Activated CD4-positive, alpha-beta T cell treated with anti-CD3 and anti-CD28 coated beads for 36 hours (primary cell): ENCODE data around the gene ZNF865. TPM values are rescaled to one million over a fixed set of nuclear protein-coding genes. Genes with fewer than 3 reads are reported as not detected.
"Not testable (repeated sequence)": the region's sequence is repeated elsewhere in the genome, so short reads cannot be mapped to it uniquely, and the experiment has no call there.

ENCODE experiments used
- ATAC-seq: fragments of 200-7000 bp; cut with Tn5 transposase; one replicate; pipeline ENCODE4 v1.10.0; 2021; ENCODE audit warnings: mild to moderate bottlenecking, moderate library complexity
- CTCF ChIA-PET: fragments of 350-600 bp; sonication (Branson Sonifier 250); formaldehyde crosslinking; loops from one replicate; lab custom pipeline; 2021; ENCODE audit warnings: antibody characterized with exemption; lab: Charles Lee
- POLR2A ChIA-PET: fragments of 350-600 bp; sonication (Branson Sonifier 250); formaldehyde crosslinking; loops from one replicate; lab custom pipeline; 2021; ENCODE audit warnings: antibody characterized with exemption, inconsistent platforms; lab: Charles Lee
- DNase-seq: peaks from one replicate; pipeline ENCODE4 v3.0.0-alpha.2; 2020
- H3K27ac Mint-ChIP-seq: one replicate; pipeline ENCODE4 v1.8.0; 2021; ENCODE audit warnings: mixed read lengths
- H3K27me3 Mint-ChIP-seq: one replicate; pipeline ENCODE4 v1.8.0; 2021; ENCODE audit warnings: mixed read lengths
- H3K36me3 Mint-ChIP-seq: one replicate; pipeline ENCODE4 v1.8.0; 2021; ENCODE audit warnings: low read depth, mixed read lengths
- H3K4me1 Mint-ChIP-seq: one replicate; pipeline ENCODE4 v1.8.0; 2021; ENCODE audit warnings: mixed read lengths
- H3K4me3 Mint-ChIP-seq: one replicate; pipeline ENCODE4 v1.8.0; 2021; ENCODE audit warnings: mild to moderate bottlenecking, moderate library complexity, mixed read lengths
- H3K9me3 Mint-ChIP-seq: one replicate; pipeline ENCODE4 v1.8.0; 2021; ENCODE audit warnings: low read depth, mixed read lengths
- intact Hi-C, 2 experiments: fragments of 100-400 bp; cut with DNase I in 1 of 2; cut with micrococcal nuclease in 1 of 2; formaldehyde crosslinking; loops; one replicate each; pipeline versions ENCODE4 v1.14.2 to v1.15.1; 2022 to 2024; cut with DNase I, micrococcal nuclease
- total RNA-seq, 2 experiments: library from RNA; stranded (reverse); gene quantifications; one replicate each; pipeline ENCODE4 v1.2.3, GENCODE V29; 2021

ZNF865 gene
- total RNA-seq, 2 experiments from 2014 or later, result 11.4 to 12.1 TPM

GRCh38 chr19:55579766-55580621 lies 25.5 kb upstream of the ZNF865 start:
- intact Hi-C loops, result loop anchor here (1.0 to 5.0 kb wide), 8 partner anchors 19 to 103 kb away; partner anchors contain the start of genes FIZ1 (in 2 of the 2), EPN1 (in 1 of the 2), ZNF580 (in 1 of the 2) and ZNF581 (in 1 of the 2)
- CTCF ChIA-PET, result interaction anchor here (0.5 to 1.8 kb wide), 2 partner anchors 14 to 60 kb away, joined by 4 to 6 read pairs; no protein-coding TSS in a partner anchor
- ATAC-seq (peak; percentile 43), DNase-seq (peak; percentile 39)
- POLR2A ChIA-PET, result interaction anchor here (2.0 kb wide), 1 partner anchor 19 kb away, joined by 6 read pairs; the partner anchor contains the start of gene FIZ1
- peak overlapping the region; percentile 83 for H3K4me3 Mint-ChIP-seq
- H3K9me3 Mint-ChIP-seq, result no peaks in the 10 kb centered on the region
- H3K4me1 Mint-ChIP-seq, result peaks cover 18% of the 10 kb centered on the region
- peaks cover 19% of the 10 kb centered on the region for H3K36me3 Mint-ChIP-seq
- no peaks in the 10 kb centered on the region for H3K27me3 Mint-ChIP-seq
- H3K27ac Mint-ChIP-seq, result peak overlapping the region; percentile 78

GRCh38 chr19:55580628-55581144 lies 24.8 kb upstream of the ZNF865 start, which contains the start of gene ZNF579:
Gene ZNF579 (minus strand): TSS chr19:55580848. CDS start chr19:55579639, 1,209 bp downstream.
- Mint-ChIP-seq H3K27ac (peak within 1 kb of the TSS; percentile 78), H3K27me3 (no peaks in the 10 kb centered on the region), H3K4me1 (peaks cover 23% of the 10 kb centered on the region), H3K9me3 (no peaks in the 10 kb centered on the region), H3K4me3 (peak within 1 kb of the TSS; percentile 83), H3K36me3 (peaks cover 19% of the 10 kb centered on the region)
- DNase-seq (peak; percentile 89), ATAC-seq (peak; percentile 79)
- POLR2A ChIA-PET, result interaction anchor here (2.0 kb wide), 1 partner anchor 19 kb away, joined by 6 read pairs; the partner anchor contains the start of gene FIZ1
- intact Hi-C loops, result loop anchor here (1.0 to 5.0 kb wide), 9 partner anchors 18 to 195 kb away; partner anchors contain the start of genes FIZ1 (in 2 of the 2), EPN1 (in 1 of the 2), RPL28 (in 1 of the 2) and ZNF580 (in 1 of the 2)
- CTCF ChIA-PET, result interaction anchor here (1.8 kb wide), 1 partner anchor 59 kb away, joined by 6 read pairs; no protein-coding TSS in a partner anchor

GRCh38 chr19:55581145-55581822 lies 24.2 kb upstream of the ZNF865 start:
- ATAC-seq, result no peak
- DNase-seq, result peak; percentile 62
- POLR2A ChIA-PET, result interaction anchor here (2.0 kb wide), 1 partner anchor 18 kb away, joined by 6 read pairs; the partner anchor contains the start of gene FIZ1
- intact Hi-C loops, result loop anchor here (1.0 to 5.0 kb wide), 6 partner anchors 18 to 196 kb away; partner anchors contain the start of genes FIZ1 (in 1 of the 2), RPL28 (in 1 of the 2), ZNF580 (in 1 of the 2) and ZNF581 (in 1 of the 2)
- Mint-ChIP-seq H3K4me1 (peaks cover 28% of the 10 kb centered on the region), H3K27ac (peak overlapping the region; percentile 75), H3K27me3 (no peaks in the 10 kb centered on the region), H3K4me3 (peak overlapping the region; percentile 83), H3K36me3 (peaks cover 19% of the 10 kb centered on the region), H3K9me3 (no peaks in the 10 kb centered on the region)
- CTCF ChIA-PET, result interaction anchor here (0.6 to 1.8 kb wide), 5 partner anchors 50 to 356 kb away, joined by 3 to 6 read pairs (median 3); no protein-coding TSS in a partner anchor

GRCh38 chr19:55581823-55582223 lies 23.6 kb upstream of the ZNF865 start:
- Mint-ChIP-seq H3K36me3 (peaks cover 18% of the 10 kb centered on the region), H3K9me3 (no peaks in the 10 kb centered on the region), H3K4me3 (peak overlapping the region; percentile 83), H3K27me3 (no peaks in the 10 kb centered on the region), H3K4me1 (peaks cover 29% of the 10 kb centered on the region), H3K27ac (no peak overlapping the region)
- ATAC-seq, result no peak
- POLR2A ChIA-PET, result interaction anchor here (2.0 kb wide), 1 partner anchor 17 kb away, joined by 6 read pairs; the partner anchor contains the start of gene FIZ1
- DNase-seq, result no peak
- intact Hi-C loops, result loop anchor here (1.0 to 5.0 kb wide), 6 partner anchors 17 to 197 kb away; partner anchors contain the start of genes FIZ1 (in 1 of the 2), RPL28 (in 1 of the 2), ZNF580 (in 1 of the 2) and ZNF581 (in 1 of the 2)
- CTCF ChIA-PET, result interaction anchor here (0.6 to 1.8 kb wide), 5 partner anchors 49 to 355 kb away, joined by 3 to 6 read pairs (median 3); no protein-coding TSS in a partner anchor

- POLR2A ChIA-PET, ATAC-seq, H3K4me3 Mint-ChIP-seq, H3K27me3 Mint-ChIP-seq, DNase-seq, H3K27ac Mint-ChIP-seq, H3K9me3 Mint-ChIP-seq: not testable (repeated sequence)
- peaks cover 14% of the 10 kb centered on the region for H3K36me3 Mint-ChIP-seq
- peaks cover 33% of the 10 kb centered on the region for H3K4me1 Mint-ChIP-seq
- CTCF ChIA-PET, result interaction anchor here (0.9 to 1.1 kb wide), 2 partner anchors 49 to 51 kb away, joined by 3 to 4 read pairs; no protein-coding TSS in a partner anchor
- intact Hi-C loops, result loop anchor here in 1 of 2 experiments (5.0 kb wide), 1 partner anchor 60 kb away; the partner anchor contains the start of genes ZNF580 and ZNF581
Measured at GRCh38 chr19:55582284-55582683, 23.2 kb upstream of the ZNF865 start.

GRCh38 chr19:55583897-55584296 lies 21.6 kb upstream of the ZNF865 start:
- not testable (repeated sequence) for H3K4me3 Mint-ChIP-seq, ATAC-seq, DNase-seq, H3K36me3 Mint-ChIP-seq, H3K27ac Mint-ChIP-seq, H3K27me3 Mint-ChIP-seq, H3K9me3 Mint-ChIP-seq
- intact Hi-C loops, result loop anchor here in 1 of 2 experiments (5.0 kb wide), 1 partner anchor 58 kb away; the partner anchor contains the start of genes ZNF580 and ZNF581
- ChIA-PET POLR2A (interaction anchor here (0.6 kb wide), 1 partner anchor 41 kb away, joined by 5 read pairs; the partner anchor contains the start of gene ZNF784), CTCF (interaction anchor here (0.6 to 1.9 kb wide), 3 partner anchors 10 to 51 kb away, joined by 3 to 4 read pairs (median 4); no protein-coding TSS in a partner anchor)
- H3K4me1 Mint-ChIP-seq, result peaks cover 37% of the 10 kb centered on the region

GRCh38 chr19:55584871-55585270 lies 20.6 kb upstream of the ZNF865 start:
- POLR2A ChIA-PET, result no interaction called here
- H3K27me3 Mint-ChIP-seq, result no peaks in the 10 kb centered on the region
- H3K9me3 Mint-ChIP-seq, result no peaks in the 10 kb centered on the region
- H3K4me1 Mint-ChIP-seq, result peaks cover 33% of the 10 kb centered on the region
- no peak for DNase-seq
- no peak overlapping the region for H3K27ac Mint-ChIP-seq
- ATAC-seq, result no peak
- CTCF ChIA-PET, result interaction anchor here (0.5 to 1.9 kb wide), 2 partner anchors 11 to 22 kb away, joined by 3 to 4 read pairs; no protein-coding TSS in a partner anchor
- peaks cover 4% of the 10 kb centered on the region for H3K36me3 Mint-ChIP-seq
- no peak overlapping the region for H3K4me3 Mint-ChIP-seq
- intact Hi-C loops, result loop anchor here (5.0 kb wide), 2 partner anchors 57 to 727 kb away; partner anchors contain the start of genes ZNF580 (in 1 of the 2), ZNF581 (in 1 of the 2) and ZSCAN5A (in 1 of the 2)

GRCh38 chr19:55585658-55586339 lies 19.6 kb upstream of the ZNF865 start:
- DNase-seq, result peak; percentile 74
- H3K9me3 Mint-ChIP-seq, result no peaks in the 10 kb centered on the region
- no peaks in the 10 kb centered on the region for H3K36me3 Mint-ChIP-seq
- peak; percentile 39 for ATAC-seq
- peak overlapping the region; percentile 43 for H3K27ac Mint-ChIP-seq
- H3K4me1 Mint-ChIP-seq, result peaks cover 32% of the 10 kb centered on the region
- intact Hi-C loops, result loop anchor here in 1 of 2 experiments (5.0 kb wide), 1 partner anchor 727 kb away; the partner anchor contains the start of gene ZSCAN5A
- CTCF ChIA-PET, result interaction anchor here (0.7 to 1.2 kb wide), 3 partner anchors 19 to 109 kb away, joined by 3 read pairs; partner anchors contain the start of gene ZNF628
- POLR2A ChIA-PET, result interaction anchor here (1.1 kb wide), 1 partner anchor 13 kb away, joined by 3 read pairs; the partner anchor contains the start of gene FIZ1
- no peaks in the 10 kb centered on the region for H3K27me3 Mint-ChIP-seq
- H3K4me3 Mint-ChIP-seq, result peak overlapping the region; percentile 71

- peaks cover 20% of the 10 kb centered on the region for H3K4me1 Mint-ChIP-seq
- peak overlapping the region; percentile 37 for H3K27ac Mint-ChIP-seq
- H3K9me3 Mint-ChIP-seq, result no peaks in the 10 kb centered on the region
- DNase-seq (peak; percentile 97), ATAC-seq (peak; percentile 99)
- ChIA-PET POLR2A (interaction anchor here (0.7 to 1.0 kb wide), 2 partner anchors 12 to 658 kb away, joined by 3 to 4 read pairs; partner anchors contain the start of gene FIZ1), CTCF (interaction anchor here (0.9 to 1.5 kb wide), 5 partner anchors 13 to 47 kb away, joined by 3 to 11 read pairs (median 5); no protein-coding TSS in a partner anchor)
- H3K27me3 Mint-ChIP-seq, result no peaks in the 10 kb centered on the region
- H3K4me3 Mint-ChIP-seq, result peak overlapping the region; percentile 71
- H3K36me3 Mint-ChIP-seq, result peaks cover 8% of the 10 kb centered on the region
- intact Hi-C loops, result loop anchor here (1.0 to 5.0 kb wide), 6 partner anchors 12 to 725 kb away; partner anchors contain the start of genes FIZ1 (in 2 of the 2), ISOC2 (in 1 of the 2), ZNF784 (in 1 of the 2) and ZNF865 (in 1 of the 2)
Measured at GRCh38 chr19:55586976-55587668, 18.3 kb upstream of the ZNF865 start.
